Esophagus (tissue), 2 donors: ENCODE measurements around the gene SCUBE3. TPM values are rescaled to one million over a fixed set of nuclear protein-coding genes. Genes with fewer than 3 reads are reported as not detected.

Experiments used
- H3K27ac ChIP-seq, 2 donors: one replicate each; pipeline ENCODE4 v1.5.1; 2013; ENCODE audit warnings: low read depth in 2 of 2, mild to moderate bottlenecking in 2 of 2, inconsistent platforms in 1 of 2, low read length in 1 of 2, moderate library complexity in 1 of 2
- H3K27me3 ChIP-seq, 2 donors: one replicate each; pipeline ENCODE4 v1.6.1; 2013; ENCODE audit warnings: low read length in 2 of 2, control low read depth in 1 of 2, mild to moderate bottlenecking in 1 of 2; ENCODE audit not compliant: insufficient read depth in 2 of 2, control insufficient read depth in 1 of 2
- H3K36me3 ChIP-seq, 2 donors: one replicate each; pipeline ENCODE4 v1.6.1; 2013; ENCODE audit warnings: low read length in 1 of 2; ENCODE audit not compliant: control insufficient read depth in 2 of 2, insufficient read depth in 2 of 2
- H3K4me1 ChIP-seq, 2 donors: one replicate each; pipeline ENCODE4 v1.6.1; 2013; ENCODE audit warnings: low read length in 1 of 2; ENCODE audit not compliant: control insufficient read depth in 2 of 2, insufficient read depth in 2 of 2
- H3K4me3 ChIP-seq, 2 donors: one replicate each; pipeline ENCODE4 v1.5.1; 2013; ENCODE audit warnings: low read length in 2 of 2, mild to moderate bottlenecking in 2 of 2, low read depth in 1 of 2, moderate library complexity in 1 of 2
- H3K9me3 ChIP-seq, 2 donors: one replicate each; pipeline ENCODE4 v1.6.1; 2013; ENCODE audit warnings: mild to moderate bottlenecking in 2 of 2, low read depth in 1 of 2, low read length in 1 of 2, moderate library complexity in 1 of 2; ENCODE audit not compliant: control insufficient read depth in 2 of 2, insufficient read depth in 1 of 2
- WGBS, 2 donors: extraction: QIAGEN DNeasy Blood & Tissue Kit; methylation state at CpG; one replicate each; pipeline ENCODE4 v1.1.7; 2013; 5-methylcytosine and 5-hydroxymethylcytosine counted together
- polyA plus RNA-seq, 2 donors: library from polyadenylated mRNA; stranded (reverse); fragments of 200-250 nt; gene quantifications; one replicate each; pipeline ENCODE4 v1.2.3, GENCODE V29; 2013
- donor health status: healthy with polysubstance abuse.
- donor health status: Bipolar disorder and iron deficiency.

Gene SCUBE3
- under 1 TPM; 0.12 to 0.14 TPM for polyA plus RNA-seq

GRCh38 chr6:35213824-35214756 is at the start of gene SCUBE3:
TSS of gene SCUBE3 (plus strand) at chr6:35213956. CDS start at chr6:35214419, 463 bp downstream.
- no peaks in the 10 kb centered on the region for H3K9me3 ChIP-seq
- 1 to 2% methylated on average over 67 to 88 of the region's 89 CpGs for WGBS, 2 donors
- peaks cover 0 to 8% of the 10 kb centered on the region in 2 donors for H3K27me3 ChIP-seq
- H3K27ac ChIP-seq = no peak within 1 kb of the TSS
- H3K36me3 ChIP-seq = no peaks in the 10 kb centered on the region
- peak within 1 kb of the TSS; percentile 45 to 55 for H3K4me3 ChIP-seq
- H3K4me1 ChIP-seq = peaks cover 4 to 6% of the 10 kb centered on the region in 2 donors

DNA sequence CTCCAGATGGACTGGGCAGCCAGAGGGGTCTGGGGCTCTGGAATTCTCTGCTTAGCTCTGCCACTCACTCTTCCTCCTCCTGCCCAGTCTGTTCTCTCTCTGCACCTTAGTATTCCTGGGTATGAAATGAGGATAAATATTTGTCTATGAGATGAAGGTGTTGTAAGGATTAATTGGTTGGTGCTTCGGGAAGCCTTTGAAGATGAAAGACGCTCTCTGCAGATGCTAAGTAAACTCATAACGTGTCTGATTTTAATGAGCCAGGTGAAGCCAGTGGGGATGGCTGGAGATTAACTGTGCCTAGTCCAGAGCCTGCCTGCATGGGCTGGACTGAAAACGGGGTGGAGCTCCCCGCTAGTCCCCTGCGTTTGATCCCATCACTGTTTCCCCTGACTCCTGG is 49.5 kb upstream of the SCUBE3 start:
- peaks cover 4 to 17% of the 10 kb centered on the region in 2 donors for H3K4me1 ChIP-seq
- no peaks in the 10 kb centered on the region for H3K27me3 ChIP-seq
- H3K4me3 ChIP-seq = no peak overlapping the region
- H3K36me3 ChIP-seq = no peaks in the 10 kb centered on the region
- H3K27ac ChIP-seq = no peak overlapping the region
- 62 to 83% methylated on average over 6 of the region's 6 CpGs for WGBS, 2 donors
- no peaks in the 10 kb centered on the region for H3K9me3 ChIP-seq

GRCh38 chr6:35164868-35165267 is 48.9 kb upstream of the SCUBE3 start:
- 93 to 94% methylated on average over 4 of the region's 4 CpGs for WGBS, 2 donors
- Histone ChIP-seq H3K27me3 (no peaks in the 10 kb centered on the region), H3K27ac (no peak overlapping the region), H3K9me3 (peaks cover 0 to 2% of the 10 kb centered on the region in 2 donors), H3K36me3 (no peaks in the 10 kb centered on the region), H3K4me3 (no peak overlapping the region), H3K4me1 (peaks cover 4 to 17% of the 10 kb centered on the region in 2 donors)

GRCh38 chr6:35165630-35166071 is 48.1 kb upstream of the SCUBE3 start:
- Histone ChIP-seq H3K27me3 (no peaks in the 10 kb centered on the region), H3K36me3 (no peaks in the 10 kb centered on the region), H3K27ac (peak overlapping the region; percentile 60 to 78), H3K4me3 (no peak overlapping the region), H3K4me1 (peaks cover 4 to 13% of the 10 kb centered on the region in 2 donors), H3K9me3 (peaks cover 0 to 2% of the 10 kb centered on the region in 2 donors)
- WGBS, 2 donors = 66 to 75% methylated on average over 2 of the region's 2 CpGs

DNA sequence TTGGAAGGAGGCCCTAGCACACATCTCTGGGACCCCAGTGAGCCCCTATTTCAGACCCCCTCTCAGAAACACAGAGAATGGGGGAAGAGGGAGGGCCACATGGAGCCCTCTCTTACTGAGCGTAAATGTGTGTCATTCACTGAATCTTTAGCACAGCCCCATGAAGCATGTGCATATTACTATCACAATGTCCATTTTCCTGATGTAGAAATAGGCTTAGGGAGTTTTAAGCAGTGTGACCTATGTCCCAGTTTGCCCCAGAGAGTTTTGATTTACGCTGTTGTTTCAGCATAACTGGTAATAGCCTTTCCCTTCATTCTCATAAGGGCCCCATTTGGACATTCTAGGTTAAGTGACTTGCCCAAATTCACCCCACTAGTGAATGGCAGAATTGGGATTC is 47.6 kb upstream of the SCUBE3 start:
- no peak overlapping the region for H3K4me3 ChIP-seq
- 84 to 94% methylated on average over 2 of the region's 2 CpGs for WGBS, 2 donors
- H3K27ac ChIP-seq = peak overlapping the region; percentile 59 to 60
- no peaks in the 10 kb centered on the region for H3K27me3 ChIP-seq
- no peaks in the 10 kb centered on the region for H3K36me3 ChIP-seq
- peaks cover 4 to 11% of the 10 kb centered on the region in 2 donors for H3K4me1 ChIP-seq
- H3K9me3 ChIP-seq = peaks cover 0 to 2% of the 10 kb centered on the region in 2 donors

- Histone ChIP-seq H3K27ac (peak overlapping the region; percentile 59 to 60), H3K4me1 (peaks cover 4 to 11% of the 10 kb centered on the region in 2 donors), H3K4me3 (no peak overlapping the region), H3K36me3 (no peaks in the 10 kb centered on the region), H3K9me3 (peaks cover 0 to 2% of the 10 kb centered on the region in 2 donors), H3K27me3 (no peaks in the 10 kb centered on the region)
- WGBS, 2 donors = 50 to 52% methylated on average over 5 of the region's 5 CpGs
Measured at GRCh38 chr6:35166520-35166919, 47.2 kb upstream of the SCUBE3 start.

GRCh38 chr6:35167505-35167904 is 46.3 kb upstream of the SCUBE3 start:
- Histone ChIP-seq H3K4me3 (no peak overlapping the region), H3K27ac (no peak overlapping the region), H3K4me1 (peaks cover 4 to 11% of the 10 kb centered on the region in 2 donors), H3K27me3 (no peaks in the 10 kb centered on the region), H3K36me3 (no peaks in the 10 kb centered on the region), H3K9me3 (peaks cover 0 to 2% of the 10 kb centered on the region in 2 donors)

- H3K4me3 ChIP-seq = no peak overlapping the region
- H3K27ac ChIP-seq = no peak overlapping the region
- no peaks in the 10 kb centered on the region for H3K36me3 ChIP-seq
- H3K9me3 ChIP-seq = peaks cover 0 to 2% of the 10 kb centered on the region in 2 donors
- 90 to 92% methylated on average over 7 of the region's 7 CpGs for WGBS, 2 donors
- peaks cover 4 to 11% of the 10 kb centered on the region in 2 donors for H3K4me1 ChIP-seq
- H3K27me3 ChIP-seq = no peaks in the 10 kb centered on the region
Measured at GRCh38 chr6:35168461-35168861, 45.3 kb upstream of the SCUBE3 start.

DNA sequence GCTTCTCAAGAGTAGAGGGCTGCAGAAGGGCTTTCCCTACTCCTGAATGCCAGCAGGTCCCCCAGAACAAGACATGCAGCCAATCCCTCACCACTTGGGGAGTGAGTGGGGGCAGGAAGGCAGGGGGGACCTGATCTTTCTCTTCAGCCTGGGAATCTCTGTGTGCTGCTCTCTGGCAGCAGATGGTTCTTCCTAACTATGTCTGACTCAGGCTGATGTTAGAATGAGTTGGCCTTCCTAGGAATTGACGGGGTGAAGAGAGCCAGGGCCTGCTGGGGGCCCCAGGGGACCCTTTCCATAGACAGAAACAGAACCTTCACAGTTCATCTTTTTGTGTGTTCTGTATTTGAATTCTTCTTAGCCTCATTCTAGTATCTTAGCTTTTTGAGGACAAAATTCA is 43.6 kb upstream of the SCUBE3 start:
- Histone ChIP-seq H3K4me3 (no peak overlapping the region), H3K36me3 (no peaks in the 10 kb centered on the region), H3K27ac (no peak overlapping the region), H3K9me3 (peaks cover 0 to 2% of the 10 kb centered on the region in 2 donors), H3K4me1 (peaks cover under 1 to 11% of the 10 kb centered on the region in 2 donors), H3K27me3 (no peaks in the 10 kb centered on the region)
- 60 to 83% methylated on average over 1 of the region's 1 CpG for WGBS, 2 donors
